SU-DHL-6 (cell line): ENCODE data around the gene ALS2.

Experiments
- H2AFZ ChIP-seq: fragments of 200-600 bp; sonication (generic); 2 replicates; pipeline ENCODE4 v1.6.1; 2014; ENCODE audit warnings: low read depth, mild to moderate bottlenecking, moderate library complexity, mixed read lengths, antibody characterized with exemption, low read length; ENCODE audit not compliant: severe bottlenecking
- H3F3A ChIP-seq: fragments of 200-600 bp; shearing (Covaris generic); 2 replicates; pipeline ENCODE4 v1.6.0; 2016; ENCODE audit warnings: antibody characterized with exemption, mild to moderate bottlenecking; ENCODE audit not compliant: insufficient read depth
- H3K27ac ChIP-seq: fragments of 200-600 bp; sonication (generic); 2 replicates; pipeline ENCODE4 v1.5.1; 2016; ENCODE audit warnings: low read depth, mild to moderate bottlenecking, low read length, moderate library complexity, mixed read lengths
- H3K27me3 ChIP-seq: fragments of 200-600 bp; sonication (generic), shearing (Covaris generic); 2 replicates; pipeline ENCODE4 v1.6.0; 2014; ENCODE audit warnings: mild to moderate bottlenecking, low read length
- H3K36me3 ChIP-seq: fragments of 200-600 bp; sonication (generic); 2 replicates; pipeline ENCODE4 v1.6.1; 2014; ENCODE audit warnings: mild to moderate bottlenecking, low read length, mixed read lengths
- H3K4me2 ChIP-seq: fragments of 300-600, 200-600 bp; shearing (Covaris generic), sonication (generic); 2 replicates; pipeline ENCODE4 v1.6.0; 2014; ENCODE audit warnings: low read length, low read depth, mild to moderate bottlenecking; ENCODE audit not compliant: poor library complexity, severe bottlenecking
- H3K4me3 ChIP-seq: fragments of 200-600 bp; sonication (generic); 2 replicates; pipeline ENCODE4 v1.5.1; 2014; ENCODE audit warnings: antibody characterized with exemption, low read length, mild to moderate bottlenecking, mixed read lengths; ENCODE audit not compliant: insufficient read depth, poor library complexity, severe bottlenecking
- H3K79me2 ChIP-seq: fragments of 200-600 bp; sonication (generic); 2 replicates; pipeline ENCODE4 v1.6.1; 2014; ENCODE audit warnings: mild to moderate bottlenecking, low read length, moderate library complexity; ENCODE audit not compliant: insufficient read depth
- H3K9ac ChIP-seq: fragments of 200-600 bp; sonication (generic); 2 replicates; pipeline ENCODE4 v1.7.0; 2014; ENCODE audit warnings: mild to moderate bottlenecking, low read length
- H3K9me2 ChIP-seq: fragments of 200-600 bp; sonication (generic); replicated peaks from 2 replicates; pipeline ENCODE4 v1.6.1; 2014; ENCODE audit warnings: low read length; ENCODE audit not compliant: insufficient read depth
- H3K9me3 ChIP-seq: fragments of 200-600 bp; sonication (generic); 2 replicates; pipeline ENCODE4 v1.6.1; 2014; ENCODE audit warnings: low read length, mixed read lengths; ENCODE audit not compliant: insufficient read depth
- H4K20me1 ChIP-seq: fragments of 200-600 bp; sonication (generic); 2 replicates; pipeline ENCODE4 v1.6.1; 2014; ENCODE audit warnings: low read depth, mild to moderate bottlenecking, antibody characterized with exemption, low read length, moderate library complexity, mixed read lengths
- EZH2phosphoT487 ChIP-seq: fragments of 200-600 bp; sonication (generic), shearing (Covaris generic); conservative IDR thresholded peaks from 2 replicates; pipeline ENCODE4 v1.6.1; 2018; ENCODE audit warnings: mild to moderate bottlenecking, antibody characterized with exemption, low read length, moderate library complexity, mixed read lengths
- TF ChIP-seq, protein P1 (sequence below): fragments of 200-600 bp; sonication (generic); IDR thresholded peaks from one replicate; pipeline ENCODE4 v1.5.1; 2017; ENCODE audit warnings: antibody characterized with exemption, mild to moderate bottlenecking, low read length, moderate library complexity; ENCODE audit not compliant: insufficient read depth, poor library complexity, severe bottlenecking

ALS2 gene

DNA sequence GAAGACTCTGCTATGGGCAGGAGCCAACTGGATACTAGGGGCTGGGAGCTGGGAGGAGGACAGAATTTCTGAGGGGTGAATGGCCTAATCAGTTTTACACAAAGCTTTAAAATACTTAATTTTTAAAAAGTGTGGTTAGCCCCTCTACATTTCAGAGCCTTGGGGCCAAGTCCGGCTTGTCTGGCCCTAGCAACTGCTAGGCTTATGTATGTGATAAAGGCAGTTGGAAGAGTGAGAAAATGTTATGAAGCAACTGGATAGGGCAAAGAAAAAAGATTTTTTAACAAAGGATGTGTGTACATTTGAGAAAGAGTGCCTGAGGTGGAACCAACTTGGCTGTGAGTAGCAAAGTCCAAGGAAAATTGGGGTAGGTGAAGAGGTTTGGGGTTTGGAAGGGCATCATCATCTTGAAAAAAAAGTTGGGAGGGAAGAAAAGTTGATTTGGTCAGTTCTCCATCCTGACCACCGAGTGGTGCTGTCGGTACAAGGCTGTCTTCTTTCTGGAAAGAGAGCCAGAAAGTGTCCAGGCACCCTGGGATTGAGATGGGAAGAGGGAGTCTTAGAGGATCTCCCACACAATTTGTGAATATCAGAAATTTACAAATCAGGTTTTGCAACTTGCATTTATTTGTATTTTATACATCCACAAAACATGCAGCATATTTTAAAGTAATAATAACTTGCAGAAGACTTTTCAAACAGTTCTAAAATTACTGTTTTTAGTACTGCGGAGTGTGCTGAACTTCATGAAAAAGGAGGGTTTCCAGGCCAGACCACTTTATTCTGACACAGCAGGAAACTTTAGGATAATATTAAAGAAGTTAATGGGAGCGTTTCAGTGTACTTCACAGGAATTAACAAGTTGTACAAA is 15.1 kb upstream of the ALS2 start:
- no peaks in the 10 kb centered on the region for H3K36me3 ChIP-seq
- TF ChIP-seq, protein P1, sequence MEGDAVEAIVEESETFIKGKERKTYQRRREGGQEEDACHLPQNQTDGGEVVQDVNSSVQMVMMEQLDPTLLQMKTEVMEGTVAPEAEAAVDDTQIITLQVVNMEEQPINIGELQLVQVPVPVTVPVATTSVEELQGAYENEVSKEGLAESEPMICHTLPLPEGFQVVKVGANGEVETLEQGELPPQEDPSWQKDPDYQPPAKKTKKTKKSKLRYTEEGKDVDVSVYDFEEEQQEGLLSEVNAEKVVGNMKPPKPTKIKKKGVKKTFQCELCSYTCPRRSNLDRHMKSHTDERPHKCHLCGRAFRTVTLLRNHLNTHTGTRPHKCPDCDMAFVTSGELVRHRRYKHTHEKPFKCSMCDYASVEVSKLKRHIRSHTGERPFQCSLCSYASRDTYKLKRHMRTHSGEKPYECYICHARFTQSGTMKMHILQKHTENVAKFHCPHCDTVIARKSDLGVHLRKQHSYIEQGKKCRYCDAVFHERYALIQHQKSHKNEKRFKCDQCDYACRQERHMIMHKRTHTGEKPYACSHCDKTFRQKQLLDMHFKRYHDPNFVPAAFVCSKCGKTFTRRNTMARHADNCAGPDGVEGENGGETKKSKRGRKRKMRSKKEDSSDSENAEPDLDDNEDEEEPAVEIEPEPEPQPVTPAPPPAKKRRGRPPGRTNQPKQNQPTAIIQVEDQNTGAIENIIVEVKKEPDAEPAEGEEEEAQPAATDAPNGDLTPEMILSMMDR, result no peak
- TF ChIP-seq EZH2phosphoT487, result no peak
- H4K20me1 ChIP-seq, result no peaks in the 10 kb centered on the region
- H3K9ac ChIP-seq, result no peak overlapping the region
- H3K79me2 ChIP-seq, result no peaks in the 10 kb centered on the region
- H3K4me3 ChIP-seq, result no peak overlapping the region
- no peaks in the 10 kb centered on the region for H3K27me3 ChIP-seq
- H3K9me3 ChIP-seq, result no peaks in the 10 kb centered on the region
- no peaks in the 10 kb centered on the region for H3K9me2 ChIP-seq
- no peak overlapping the region for H3K27ac ChIP-seq
- H3K4me2 ChIP-seq, result no peak overlapping the region
- H2AFZ ChIP-seq, result no peak overlapping the region
- H3F3A ChIP-seq, result no peaks in the 10 kb centered on the region

DNA sequence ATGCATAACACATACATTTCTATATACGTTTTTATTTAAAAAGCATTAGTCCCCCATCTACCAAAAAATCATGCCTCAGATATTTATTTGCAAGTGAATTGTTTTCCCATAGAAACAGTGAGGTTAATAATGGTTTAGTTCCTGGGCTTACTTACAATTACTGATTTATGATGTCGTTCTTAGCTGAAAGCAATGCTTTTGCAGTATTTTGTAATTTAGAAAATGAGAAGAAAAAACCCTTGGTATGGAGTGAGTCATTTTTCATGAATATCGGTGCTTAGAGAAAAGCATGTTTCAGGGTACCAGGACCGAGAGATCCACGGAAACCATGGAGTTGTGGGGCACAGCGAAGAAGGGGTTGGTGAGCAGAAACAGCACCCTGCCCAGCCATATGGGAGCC is 13.6 kb upstream of the ALS2 start:
- Histone ChIP-seq H3K9ac (no peak overlapping the region), H3F3A (no peaks in the 10 kb centered on the region), H3K9me2 (no peaks in the 10 kb centered on the region), H3K36me3 (no peaks in the 10 kb centered on the region), H3K27ac (no peak overlapping the region), H3K27me3 (no peaks in the 10 kb centered on the region), H3K9me3 (no peaks in the 10 kb centered on the region), H2AFZ (no peak overlapping the region), H3K4me2 (no peak overlapping the region), H4K20me1 (no peaks in the 10 kb centered on the region), H3K79me2 (no peaks in the 10 kb centered on the region), H3K4me3 (no peak overlapping the region)
- TF ChIP-seq, protein P1, result no peak
- no peak for TF ChIP-seq EZH2phosphoT487

DNA sequence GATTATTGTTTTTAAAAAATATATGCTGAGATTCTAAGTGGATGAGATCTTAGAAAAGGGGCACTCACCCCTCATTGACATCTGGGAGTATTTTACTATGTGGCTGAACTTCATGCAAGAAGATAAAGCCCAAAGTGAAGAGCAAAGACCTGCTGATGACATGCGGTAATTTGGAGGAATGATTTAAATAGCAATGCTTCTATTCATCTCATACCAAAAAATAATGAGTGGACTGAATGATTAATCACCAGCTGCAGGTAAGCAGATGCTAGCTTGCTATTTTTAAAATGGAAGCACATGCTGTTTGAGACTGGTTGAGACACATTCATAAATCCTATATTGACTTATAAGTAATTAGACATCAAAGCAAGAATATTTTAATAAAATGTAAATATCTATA is 12.9 kb upstream of the ALS2 start:
- TF ChIP-seq EZH2phosphoT487, result no peak
- TF ChIP-seq, protein P1, result no peak

More for the DNA sequence above, 12.9 kb upstream of the ALS2 start:
- Histone ChIP-seq H3K27ac (no peak overlapping the region), H3K79me2 (no peaks in the 10 kb centered on the region), H3K9me3 (no peaks in the 10 kb centered on the region), H3F3A (no peaks in the 10 kb centered on the region), H2AFZ (no peak overlapping the region), H4K20me1 (no peaks in the 10 kb centered on the region), H3K9me2 (no peaks in the 10 kb centered on the region), H3K36me3 (no peaks in the 10 kb centered on the region), H3K4me2 (no peak overlapping the region), H3K9ac (no peak overlapping the region), H3K27me3 (no peaks in the 10 kb centered on the region), H3K4me3 (no peak overlapping the region)
